HG03060 (cell line): Measurements from ENCODE around the gene ARGFX.
"Not testable (repeated sequence)": the region's sequence is repeated elsewhere in the genome, so short reads cannot be mapped to it uniquely, and the experiment has no call there.

Experiments
- ATAC-seq: cut with Tn5 transposase; IDR thresholded peaks from one replicate; pipeline ENCODE4 v1.9.1; 2021; ENCODE audit warnings: low read depth, moderate number of reproducible peaks; ENCODE audit not compliant: unreplicated experiment

The ARGFX gene

GRCh38 chr3:121598564-121598963 lies 30.8 kb downstream of the ARGFX start:
- no peak for ATAC-seq

- ATAC-seq: not testable (repeated sequence)
Observed at GRCh38 chr3:121599900-121600299, 32.2 kb downstream of the ARGFX start.

GRCh38 chr3:121601212-121601812 lies 33.6 kb downstream of the ARGFX start:
- ATAC-seq: no peak

GRCh38 chr3:121604759-121605158 lies 37.0 kb downstream of the ARGFX start:
- ATAC-seq: no peak

- ATAC-seq: no peak
Observed at GRCh38 chr3:121606106-121606505, 38.4 kb downstream of the ARGFX start.
